Measurements from ENCODE around the gene SLC25A47. TPM values are rescaled to one million over a fixed set of nuclear protein-coding genes. Genes with fewer than 3 reads are reported as not detected.
"Not testable (repeated sequence)": the region's sequence is repeated elsewhere in the genome, so short reads cannot be mapped to it uniquely, and the experiment has no call there.

The SLC25A47 gene
- total RNA-seq = not detected

- no peak for DNase-seq
Observed at GRCh38 chr14:100323121-100323941, at the start of gene SLC25A47. Gene SLC25A47 (plus strand): TSS chr14:100323339. CDS start chr14:100323415, 76 bp downstream.

GRCh38 chr14:100274250-100274649 lies 48.9 kb upstream of the SLC25A47 start:
- DNase-seq = no peak

GRCh38 chr14:100275214-100275613 lies 47.9 kb upstream of the SLC25A47 start:
- DNase-seq = no peak

GRCh38 chr14:100278702-100279101 lies 44.4 kb upstream of the SLC25A47 start:
- no peak for DNase-seq

- no peak for DNase-seq
Observed at GRCh38 chr14:100279133-100279532, 44.0 kb upstream of the SLC25A47 start.

- DNase-seq = no peak
Observed at GRCh38 chr14:100279563-100279962, 43.6 kb upstream of the SLC25A47 start.

GRCh38 chr14:100281286-100282082 lies 41.7 kb upstream of the SLC25A47 start:
- DNase-seq = no peak

GRCh38 chr14:100282083-100282350 lies 41.1 kb upstream of the SLC25A47 start:
- DNase-seq = no peak

GRCh38 chr14:100282766-100283419 lies 40.2 kb upstream of the SLC25A47 start:
- DNase-seq = no peak

GRCh38 chr14:100283436-100283835 lies 39.7 kb upstream of the SLC25A47 start:
- DNase-seq = not testable (repeated sequence)

- DNase-seq = no peak
Observed at GRCh38 chr14:100283984-100284881, 38.9 kb upstream of the SLC25A47 start.

GRCh38 chr14:100285021-100285912 lies 37.9 kb upstream of the SLC25A47 start:
- no peak for DNase-seq

GRCh38 chr14:100285913-100286400 lies 37.2 kb upstream of the SLC25A47 start:
- no peak for DNase-seq

GRCh38 chr14:100286484-100287191 lies 36.5 kb upstream of the SLC25A47 start:
- no peak for DNase-seq

- no peak for DNase-seq
Observed at GRCh38 chr14:100287202-100287997, 35.7 kb upstream of the SLC25A47 start.

GRCh38 chr14:100287998-100288295 lies 35.2 kb upstream of the SLC25A47 start:
- DNase-seq = not testable (repeated sequence)

GRCh38 chr14:100288382-100289185 lies 34.6 kb upstream of the SLC25A47 start:
- no peak for DNase-seq

- no peak for DNase-seq
Observed at GRCh38 chr14:100289916-100290606, 33.1 kb upstream of the SLC25A47 start.
